Tibial artery (tissue), 4 donors: Measurements from ENCODE around the gene SRPRA.

ENCODE experiments used
- DNase-seq, 2 donors: peaks; one replicate each; pipeline ENCODE4 v3.0.0-alpha.2; 2019
- H3K27ac ChIP-seq, 2 donors: fragments of 200-600 bp; sonication (generic) in 1 of 2; 1 replicate in 1 of 2; 2 replicates in 1 of 2; pipeline ENCODE4 v1.5.1; 2018 to 2019; ENCODE audit warnings: mild to moderate bottlenecking in 1 of 2
- H3K27me3 ChIP-seq, 2 donors: fragments of 200-600 bp; sonication (generic) in 1 of 2; one replicate each; pipeline versions ENCODE4 v1.5.1 to v1.6.0; 2016 to 2019
- H3K36me3 ChIP-seq, 3 donors: fragments of 200-600 bp; sonication (generic) in 2 of 3; one replicate each; pipeline ENCODE4 v1.5.1; 2016 to 2019; ENCODE audit warnings: mild to moderate bottlenecking in 2 of 3
- H3K4me1 ChIP-seq, 4 donors: fragments of 200-600 bp; sonication (generic) in 2 of 4; 1 replicate in 3 of 4; 2 replicates in 1 of 4; pipeline ENCODE4 v1.5.1; 2016 to 2019
- H3K4me3 ChIP-seq, 2 donors: fragments of 200-600 bp; sonication (generic) in 1 of 2; 1 replicate in 1 of 2; 2 replicates in 1 of 2; pipeline ENCODE4 v1.5.1; 2018 to 2019; ENCODE audit warnings: mild to moderate bottlenecking in 2 of 2
- H3K9me3 ChIP-seq, 3 donors: fragments of 200-600 bp; sonication (generic) in 1 of 3; one replicate each; pipeline ENCODE4 v1.5.1; 2016 to 2019
- CTCF ChIP-seq, 2 experiments: fragments of 200-600 bp in 1 of 2; fragments of 450-650 bp in 1 of 2; IDR thresholded peaks; one replicate each; pipeline ENCODE4 v1.5.1; 2017 to 2019; ENCODE audit warnings: antibody characterized with exemption in 2 of 2, mild to moderate bottlenecking in 1 of 2, moderate library complexity in 1 of 2
- intact Hi-C: fragments of 100-400 bp; cut with DNase I; formaldehyde crosslinking; loops from one replicate; pipeline ENCODE4 v1.15.0; 2023; ENCODE audit warnings: low total_unique reads

Gene SRPRA

DNA sequence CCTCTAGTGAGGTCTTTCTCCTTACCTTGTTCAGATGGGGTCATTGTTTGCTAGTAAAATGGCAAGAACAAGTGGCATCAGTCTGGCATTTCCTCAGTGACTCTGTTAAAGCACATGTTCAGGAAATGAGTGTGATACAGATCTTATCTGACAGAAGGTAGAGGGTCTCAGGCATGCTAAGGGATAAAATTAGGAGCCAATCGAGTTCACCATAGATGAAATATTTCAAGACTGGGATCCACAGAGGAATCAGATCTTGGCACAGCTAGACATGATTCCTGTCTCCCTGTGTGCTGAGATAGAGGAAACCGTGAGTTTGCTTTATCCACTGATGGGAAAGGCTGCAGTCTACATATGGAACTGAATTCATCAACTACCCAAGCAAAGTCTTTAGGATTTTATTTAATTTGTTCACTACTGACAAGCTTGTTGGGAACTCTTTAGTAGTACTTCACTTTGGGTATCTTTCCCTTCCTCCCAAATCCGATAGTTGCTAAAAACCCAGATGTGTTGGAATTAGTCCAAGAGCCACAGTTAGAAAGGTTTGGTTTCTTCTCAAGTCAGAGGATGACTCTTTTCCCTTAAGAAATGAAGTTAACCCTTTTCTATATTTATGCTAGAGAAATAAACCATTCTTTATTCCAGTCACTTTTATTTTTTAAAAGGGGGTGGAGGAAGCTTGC lies 38.7 kb downstream of the SRPRA start:
- no peak for TF ChIP-seq CTCF (IDR thresholded peaks at IDR 0.05)
- no peaks in the 10 kb centered on the region for H3K9me3 ChIP-seq
- H3K27me3 ChIP-seq = no peaks in the 10 kb centered on the region
- intact Hi-C loops = no loop called here
- H3K27ac ChIP-seq = no peak overlapping the region
- H3K36me3 ChIP-seq = peaks cover 0 to 7% (median 3%) of the 10 kb centered on the region in 3 donors
- DNase-seq = no peak
- H3K4me3 ChIP-seq = no peak overlapping the region
- no peaks in the 10 kb centered on the region for H3K4me1 ChIP-seq

- DNase-seq = no peak
- Histone ChIP-seq H3K4me1 (no peaks in the 10 kb centered on the region), H3K27me3 (no peaks in the 10 kb centered on the region), H3K4me3 (no peak overlapping the region), H3K9me3 (no peaks in the 10 kb centered on the region), H3K27ac (no peak overlapping the region), H3K36me3 (peaks cover 0 to 7% (median 0%) of the 10 kb centered on the region in 3 donors)
- no peak for TF ChIP-seq CTCF (IDR thresholded peaks at IDR 0.05)
- intact Hi-C loops = no loop called here
Measured at GRCh38 chr11:126226334-126227084, 42.2 kb downstream of the SRPRA start.

GRCh38 chr11:126225295-126225665 lies 43.4 kb downstream of the SRPRA start:
- no peak for TF ChIP-seq CTCF (IDR thresholded peaks at IDR 0.05)
- DNase-seq = no peak
- peaks cover 0 to 7% (median 0%) of the 10 kb centered on the region in 3 donors for H3K36me3 ChIP-seq
- intact Hi-C loops = no loop called here
- H3K27me3 ChIP-seq = no peaks in the 10 kb centered on the region
- no peak overlapping the region for H3K4me3 ChIP-seq
- H3K9me3 ChIP-seq = no peaks in the 10 kb centered on the region
- no peaks in the 10 kb centered on the region for H3K4me1 ChIP-seq
- no peak overlapping the region for H3K27ac ChIP-seq

GRCh38 chr11:126224647-126225294 lies 43.9 kb downstream of the SRPRA start:
- TF ChIP-seq CTCF (IDR thresholded peaks at IDR 0.05) = no peak

GRCh38 chr11:126219547-126219946 lies 49.1 kb downstream of the SRPRA start:
- H3K9me3 ChIP-seq = no peaks in the 10 kb centered on the region
- H3K27ac ChIP-seq = no peak overlapping the region
- TF ChIP-seq CTCF (IDR thresholded peaks at IDR 0.05) = no peak
- H3K4me3 ChIP-seq = no peak overlapping the region
- H3K4me1 ChIP-seq = no peaks in the 10 kb centered on the region
- intact Hi-C loops = no loop called here
- no peak for DNase-seq
- H3K27me3 ChIP-seq = no peaks in the 10 kb centered on the region
- no peaks in the 10 kb centered on the region for H3K36me3 ChIP-seq

More at GRCh38 chr11:126224647-126225294, 43.9 kb downstream of the SRPRA start:
- DNase-seq = no peak
- H3K9me3 ChIP-seq = no peaks in the 10 kb centered on the region
- no peak overlapping the region for H3K4me3 ChIP-seq
- H3K27ac ChIP-seq = no peak overlapping the region
- peaks cover 0 to 4% (median 0%) of the 10 kb centered on the region in 3 donors for H3K36me3 ChIP-seq
- intact Hi-C loops = no loop called here
- H3K4me1 ChIP-seq = no peaks in the 10 kb centered on the region
- H3K27me3 ChIP-seq = no peaks in the 10 kb centered on the region
